ENCODE data around the gene CXCL16. TPM values are rescaled to one million over a fixed set of nuclear protein-coding genes. Genes with fewer than 3 reads are reported as not detected.

CXCL16 gene
- total RNA-seq, 1 experiment from 2014 or later, result 4.5 TPM

DNA sequence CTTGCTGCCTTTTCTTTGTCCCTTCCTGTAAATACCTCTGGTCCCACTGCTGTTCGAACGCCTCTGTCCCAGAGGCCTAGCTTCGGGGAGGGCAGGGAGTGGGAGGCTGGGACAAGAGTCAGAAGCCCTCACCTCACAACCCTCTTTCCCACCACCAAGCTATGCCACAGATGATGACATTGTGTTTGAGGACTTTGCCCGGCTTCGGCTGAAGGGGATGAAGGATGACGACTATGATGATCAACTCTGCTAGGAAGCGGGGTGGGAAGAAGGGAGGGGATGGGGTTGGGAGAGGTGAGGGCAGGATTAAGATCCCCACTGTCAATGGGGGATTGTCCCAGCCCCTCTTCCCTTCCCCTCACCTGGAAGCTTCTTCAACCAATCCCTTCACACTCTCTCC is 18.9 kb downstream of the CXCL16 start:
- Mint-ChIP-seq H3K4me1 (no peaks in the 10 kb centered on the region; a peak in 1 of 4 replicates), H3K27me3 (ENCODE audit: low read depth) (peaks cover 5% of the 10 kb centered on the region; the same call in 1 of the 2 replicates), H3K9me3 (no peaks in the 10 kb centered on the region; a peak in 1 of 5 replicates), H3K36me3 (ENCODE audit: insufficient read depth in 1 of 3, low read depth in 3 of 3) (peaks cover 7 to 51% (median 47%) of the 10 kb centered on the region in 3 experiments; a peak in 6 of 7 replicates), H3K4me3 (no peak overlapping the region), H3K27ac (no peak overlapping the region; a peak in 1 of 7 replicates)
- H3K4me2 ChIP-seq (ENCODE audit: insufficient read depth, insufficient read length, low read length), result no peak overlapping the region
- no peak overlapping the region for H3K9ac ChIP-seq (ENCODE audit: extremely low read depth, insufficient read length, low read length)
- DNase-seq, result no peak
- no peaks in the 10 kb centered on the region for H3K9me3 ChIP-seq (ENCODE audit: control insufficient read depth, low read depth, low read length)
- WGBS (ENCODE audit: extremely low coverage, insufficient read length, low lambda C conversion rate), result no CpG with 5 or more reads among the region's 7 CpGs
- H2AK5ac ChIP-seq (ENCODE audit: insufficient read length, low read length), result no peak overlapping the region
- no peak overlapping the region for H4K5ac ChIP-seq (ENCODE audit: insufficient read length, low read depth, low read length)
- H3K27me3 ChIP-seq (ENCODE audit: insufficient read depth, low read length), result no peaks in the 10 kb centered on the region
- H3K4ac ChIP-seq (ENCODE audit: low read depth, low read length), result no peak overlapping the region
- no peak overlapping the region for H3T11ph ChIP-seq (ENCODE audit: low read length)
- no peak overlapping the region for H2BK12ac ChIP-seq (ENCODE audit: insufficient read length, low read depth, low read length)
- no peaks in the 10 kb centered on the region for H4K20me1 ChIP-seq (ENCODE audit: control insufficient read depth, insufficient read depth, insufficient read length)
- H3K79me2 ChIP-seq (ENCODE audit: insufficient read depth, low read length), result no peaks in the 10 kb centered on the region
- H3K4me1 ChIP-seq (ENCODE audit: insufficient read depth, low read length), result no peaks in the 10 kb centered on the region
- no peak overlapping the region for H3K27ac ChIP-seq (ENCODE audit: insufficient read length, low read depth, low read length)
- H3K23me2 ChIP-seq (ENCODE audit: insufficient read length, low read depth, low read length, poor library complexity, severe bottlenecking), result no peaks in the 10 kb centered on the region
- no peak overlapping the region for H4K8ac ChIP-seq (replicated peaks; ENCODE audit: insufficient read length, low read depth, low read length)
- H3K56ac ChIP-seq (ENCODE audit: insufficient read length, low read depth, low read length), result no peak overlapping the region
- H3K79me1 ChIP-seq (ENCODE audit: insufficient read depth, low read depth, low read length, poor library complexity, severe bottlenecking), result no peaks in the 10 kb centered on the region
- H3K18ac ChIP-seq (ENCODE audit: insufficient read length, low read depth, low read length), result no peak overlapping the region
- H3K23ac ChIP-seq (ENCODE audit: insufficient read length, low read depth, low read length), result no peak overlapping the region
- H2BK15ac ChIP-seq (ENCODE audit: low read depth, low read length), result no peak overlapping the region
- TF ChIP-seq, protein P1, sequence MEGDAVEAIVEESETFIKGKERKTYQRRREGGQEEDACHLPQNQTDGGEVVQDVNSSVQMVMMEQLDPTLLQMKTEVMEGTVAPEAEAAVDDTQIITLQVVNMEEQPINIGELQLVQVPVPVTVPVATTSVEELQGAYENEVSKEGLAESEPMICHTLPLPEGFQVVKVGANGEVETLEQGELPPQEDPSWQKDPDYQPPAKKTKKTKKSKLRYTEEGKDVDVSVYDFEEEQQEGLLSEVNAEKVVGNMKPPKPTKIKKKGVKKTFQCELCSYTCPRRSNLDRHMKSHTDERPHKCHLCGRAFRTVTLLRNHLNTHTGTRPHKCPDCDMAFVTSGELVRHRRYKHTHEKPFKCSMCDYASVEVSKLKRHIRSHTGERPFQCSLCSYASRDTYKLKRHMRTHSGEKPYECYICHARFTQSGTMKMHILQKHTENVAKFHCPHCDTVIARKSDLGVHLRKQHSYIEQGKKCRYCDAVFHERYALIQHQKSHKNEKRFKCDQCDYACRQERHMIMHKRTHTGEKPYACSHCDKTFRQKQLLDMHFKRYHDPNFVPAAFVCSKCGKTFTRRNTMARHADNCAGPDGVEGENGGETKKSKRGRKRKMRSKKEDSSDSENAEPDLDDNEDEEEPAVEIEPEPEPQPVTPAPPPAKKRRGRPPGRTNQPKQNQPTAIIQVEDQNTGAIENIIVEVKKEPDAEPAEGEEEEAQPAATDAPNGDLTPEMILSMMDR (conservative IDR thresholded peaks at IDR 0.05), result no peak
- no peak overlapping the region for H2BK120ac ChIP-seq (ENCODE audit: low read depth, low read length, poor library complexity, severe bottlenecking)
- H2BK5ac ChIP-seq (ENCODE audit: insufficient read length, low read length), result no peak overlapping the region
- no peak overlapping the region for H4K91ac ChIP-seq (ENCODE audit: insufficient read length, low read depth, low read length)
- H2AFZ ChIP-seq (ENCODE audit: low read length), result no peak overlapping the region
- H3K14ac ChIP-seq (ENCODE audit: insufficient read depth, low read length), result no peak overlapping the region
- H2BK20ac ChIP-seq (ENCODE audit: low read depth, low read length, poor library complexity, severe bottlenecking), result no peak overlapping the region

Data from H9 (cell line).